GM18873 (cell line): ENCODE measurements around the gene NR1I2.

Experiments
- ATAC-seq: cut with Tn5 transposase; IDR thresholded peaks from one replicate; pipeline ENCODE4 v1.9.1; 2021; ENCODE audit warnings: mild to moderate bottlenecking, moderate library complexity, moderate number of reproducible peaks; ENCODE audit not compliant: unreplicated experiment, low FRiP score

NR1I2 gene

GRCh38 chr3:119817071-119817470 lies 35.2 kb downstream of the NR1I2 start:
- ATAC-seq: no peak

- ATAC-seq: no peak
Observed at GRCh38 chr3:119817583-119818363, 35.9 kb downstream of the NR1I2 start.

- no peak for ATAC-seq
Observed at GRCh38 chr3:119818937-119819336, 37.0 kb downstream of the NR1I2 start.

- no peak for ATAC-seq
Observed at GRCh38 chr3:119819806-119820205, 37.9 kb downstream of the NR1I2 start.

GRCh38 chr3:119825820-119826219 lies 43.9 kb downstream of the NR1I2 start:
- no peak for ATAC-seq

GRCh38 chr3:119826711-119827608 lies 45.1 kb downstream of the NR1I2 start:
- no peak for ATAC-seq

GRCh38 chr3:119829420-119829819 lies 47.5 kb downstream of the NR1I2 start:
- no peak for ATAC-seq

- ATAC-seq: no peak
Observed at GRCh38 chr3:119831022-119831421, 49.1 kb downstream of the NR1I2 start.

- no peak for ATAC-seq
Observed at GRCh38 chr3:119831941-119832371, 50.1 kb downstream of the NR1I2 start.

GRCh38 chr3:119834754-119835370 lies 53.0 kb downstream of the NR1I2 start:
- ATAC-seq: no peak

GRCh38 chr3:119835556-119835955 lies 53.7 kb downstream of the NR1I2 start:
- no peak for ATAC-seq

- no peak for ATAC-seq
Observed at GRCh38 chr3:119841808-119842471, 60.0 kb downstream of the NR1I2 start.

- ATAC-seq: no peak
Observed at GRCh38 chr3:119849126-119849525, 67.2 kb downstream of the NR1I2 start.

GRCh38 chr3:119856695-119857094 lies 74.8 kb downstream of the NR1I2 start:
- ATAC-seq: no peak

- ATAC-seq: no peak
Observed at GRCh38 chr3:119858957-119859356, 77.1 kb downstream of the NR1I2 start.

GRCh38 chr3:119859728-119860127 lies 77.8 kb downstream of the NR1I2 start:
- no peak for ATAC-seq

GRCh38 chr3:119861681-119862080 lies 79.8 kb downstream of the NR1I2 start:
- no peak for ATAC-seq

- no peak for ATAC-seq
Observed at GRCh38 chr3:119862616-119863015, 80.7 kb downstream of the NR1I2 start.

- ATAC-seq: no peak
Observed at GRCh38 chr3:119864476-119864875, 82.6 kb downstream of the NR1I2 start.
